ENCODE results near the gene ZNF483. TPM values are rescaled to one million over a fixed set of nuclear protein-coding genes. Genes with fewer than 3 reads are reported as not detected.

Gene ZNF483
- total and polyA plus RNA-seq, 9 of the 15 experiments (the other 6 are each of a cell fraction or from before 2014, with no cell fraction given): 0.04 to 1.0 (median 0.38) TPM

DNA sequence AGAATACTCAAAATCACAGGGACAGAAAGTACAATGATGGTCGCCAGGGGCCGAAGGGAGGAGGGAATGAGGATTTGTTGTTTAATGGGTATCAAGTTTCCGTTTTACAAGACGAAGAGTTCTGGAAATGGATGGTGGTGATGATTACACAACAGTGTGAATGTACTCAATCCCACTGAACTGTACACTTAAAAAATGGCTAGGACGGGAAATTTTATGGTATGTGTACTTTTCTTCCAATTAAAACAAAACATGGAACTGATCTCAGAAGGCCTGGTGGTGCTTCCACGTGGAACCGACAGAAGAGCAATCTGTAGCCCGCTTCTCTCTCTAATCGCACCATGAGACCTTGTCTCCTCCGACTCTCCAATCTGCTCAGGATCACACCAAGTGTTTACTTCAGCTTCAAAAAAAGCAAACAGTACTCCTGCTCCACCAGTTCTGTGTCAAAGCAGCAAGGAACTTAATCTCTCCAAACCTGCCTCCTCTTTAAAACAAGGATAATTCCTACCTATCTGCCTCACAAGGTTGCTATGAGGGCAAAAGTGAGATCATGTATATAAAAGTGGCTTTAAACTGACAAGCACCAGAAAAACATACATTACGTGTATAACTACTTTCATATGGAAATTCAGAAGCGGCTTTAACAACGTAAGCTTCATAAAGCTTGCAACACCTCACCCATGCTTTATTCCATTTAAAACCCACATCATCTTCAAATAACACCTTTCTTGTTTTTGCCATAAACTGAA lies 42.9 kb upstream of the ZNF483 start (continued):
- TF ChIP-seq ZBTB49 (CRISPR knock-in tag; IDR thresholded peaks at IDR 0.05; ENCODE audit: borderline replicate concordance) (no peak), ZNF76 (CRISPR knock-in tag; IDR thresholded peaks at IDR 0.05; ENCODE audit: borderline replicate concordance) (no peak), JUND (IDR thresholded peaks at IDR 0.05; ENCODE audit: borderline replicate concordance, low read depth, low read length) (no peak), JUND (tag; IDR thresholded peaks at IDR 0.05; ENCODE audit: borderline replicate concordance, low read depth, low read length) (0 out of 3 replicates have a peak, but pooled peaks have one; percentile 7), ILK (tag; IDR thresholded peaks at IDR 0.05; ENCODE audit: borderline replicate concordance, low read depth) (no peak), MAFK (IDR thresholded peaks at IDR 0.05; ENCODE audit: low read length) (no peak), SMC3 (conservative IDR thresholded peaks at IDR 0.05; ENCODE audit: insufficient read depth, low read depth, low read length) (no peak), HBP1 (CRISPR knock-in tag; IDR thresholded peaks at IDR 0.05) (no peak), ZZZ3 (IDR thresholded peaks at IDR 0.05) (no peak), ETV1 (tag; conservative IDR thresholded peaks at IDR 0.05; ENCODE audit: low read depth) (no peak), CBX5 (IDR thresholded peaks at IDR 0.05; ENCODE audit: borderline replicate concordance, low read depth) (no peak), MCM5 (IDR thresholded peaks at IDR 0.05; ENCODE audit: low read depth) (no peak), NEUROD1 (IDR thresholded peaks at IDR 0.05; ENCODE audit: borderline replicate concordance, low read depth, low read length, partially characterized antibody) (no peak), MYC (IDR thresholded peaks at IDR 0.05; ENCODE audit: low read depth, low read length) (peak; percentile 71), MYC (CRISPR knock-in tag; IDR thresholded peaks at IDR 0.05; ENCODE audit: borderline replicate concordance, low read depth) (no peak), GTF2B (IDR thresholded peaks at IDR 0.05; ENCODE audit: extremely low read depth, insufficient read length) (no peak), ZNF644 (tag; IDR thresholded peaks at IDR 0.05; ENCODE audit: low read depth) (0 out of 2 replicates have a peak, but pooled peaks have one; percentile 3), NBN (IDR thresholded peaks at IDR 0.05; ENCODE audit: low read depth) (0 out of 2 replicates have a peak, but pooled peaks have one; percentile 9), TAF9B (IDR thresholded peaks at IDR 0.05; ENCODE audit: partially characterized antibody) (no peak)
- TF ChIP-seq, protein P1, sequence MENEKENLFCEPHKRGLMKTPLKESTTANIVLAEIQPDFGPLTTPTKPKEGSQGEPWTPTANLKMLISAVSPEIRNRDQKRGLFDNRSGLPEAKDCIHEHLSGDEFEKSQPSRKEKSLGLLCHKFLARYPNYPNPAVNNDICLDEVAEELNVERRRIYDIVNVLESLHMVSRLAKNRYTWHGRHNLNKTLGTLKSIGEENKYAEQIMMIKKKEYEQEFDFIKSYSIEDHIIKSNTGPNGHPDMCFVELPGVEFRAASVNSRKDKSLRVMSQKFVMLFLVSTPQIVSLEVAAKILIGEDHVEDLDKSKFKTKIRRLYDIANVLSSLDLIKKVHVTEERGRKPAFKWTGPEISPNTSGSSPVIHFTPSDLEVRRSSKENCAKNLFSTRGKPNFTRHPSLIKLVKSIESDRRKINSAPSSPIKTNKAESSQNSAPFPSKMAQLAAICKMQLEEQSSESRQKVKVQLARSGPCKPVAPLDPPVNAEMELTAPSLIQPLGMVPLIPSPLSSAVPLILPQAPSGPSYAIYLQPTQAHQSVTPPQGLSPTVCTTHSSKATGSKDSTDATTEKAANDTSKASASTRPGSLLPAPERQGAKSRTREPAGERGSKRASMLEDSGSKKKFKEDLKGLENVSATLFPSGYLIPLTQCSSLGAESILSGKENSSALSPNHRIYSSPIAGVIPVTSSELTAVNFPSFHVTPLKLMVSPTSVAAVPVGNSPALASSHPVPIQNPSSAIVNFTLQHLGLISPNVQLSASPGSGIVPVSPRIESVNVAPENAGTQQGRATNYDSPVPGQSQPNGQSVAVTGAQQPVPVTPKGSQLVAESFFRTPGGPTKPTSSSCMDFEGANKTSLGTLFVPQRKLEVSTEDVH (IDR thresholded peaks at IDR 0.05; ENCODE audit: low read depth, partially characterized antibody): no peak

All from K562 (cell line).